Cerebellar cortex (tissue), 1 donor: Measurements from ENCODE around the gene BCL6.
A peak's percentile ranks its signal among the peaks of the same experiment; 100 is the strongest.

Experiments
- DNase-seq: peaks from one replicate; pipeline ENCODE4 v3.0.0-alpha.2; 2015; ENCODE audit warnings: low spot score

The BCL6 gene

GRCh38 chr3:187738331-187739093, 6.8 kb downstream of the BCL6 start:
- DNase-seq = peak; percentile 97

GRCh38 chr3:187738071-187738330, 7.3 kb downstream of the BCL6 start:
- DNase-seq = no peak

GRCh38 chr3:187737368-187738070, 7.7 kb downstream of the BCL6 start:
- no peak for DNase-seq

- DNase-seq = no peak
These were observed 8.3 kb downstream of the BCL6 start for GRCh38 chr3:187737006-187737367.

GRCh38 chr3:187736418-187736871, 8.8 kb downstream of the BCL6 start:
- DNase-seq = no peak

- DNase-seq = no peak
These were observed 9.4 kb downstream of the BCL6 start for GRCh38 chr3:187735837-187736236.

GRCh38 chr3:187735383-187735782, 9.9 kb downstream of the BCL6 start:
- DNase-seq = no peak

- no peak for DNase-seq
These were observed 10.4 kb downstream of the BCL6 start for GRCh38 chr3:187734841-187735240.

- no peak for DNase-seq
These were observed 11.9 kb downstream of the BCL6 start for GRCh38 chr3:187733371-187733770.

GRCh38 chr3:187729598-187729997, 15.7 kb downstream of the BCL6 start:
- DNase-seq = no peak

GRCh38 chr3:187728940-187729583, 16.2 kb downstream of the BCL6 start:
- no peak for DNase-seq

GRCh38 chr3:187728248-187728647, 17.0 kb downstream of the BCL6 start:
- DNase-seq = no peak

GRCh38 chr3:187726564-187726963, 18.7 kb downstream of the BCL6 start:
- no peak for DNase-seq

GRCh38 chr3:187725653-187726370, 19.5 kb downstream of the BCL6 start:
- no peak for DNase-seq

GRCh38 chr3:187725224-187725623, 20.0 kb downstream of the BCL6 start:
- DNase-seq = no peak

GRCh38 chr3:187722206-187722612, 23.1 kb downstream of the BCL6 start:
- DNase-seq = no peak

GRCh38 chr3:187721055-187721454, 24.2 kb downstream of the BCL6 start:
- DNase-seq = no peak

- no peak for DNase-seq
These were observed 25.0 kb downstream of the BCL6 start for GRCh38 chr3:187720337-187720670.

GRCh38 chr3:187719628-187720336, 25.5 kb downstream of the BCL6 start:
- DNase-seq = no peak

- DNase-seq = no peak
These were observed 26.5 kb downstream of the BCL6 start for GRCh38 chr3:187718802-187719201.

- no peak for DNase-seq
These were observed 27.7 kb downstream of the BCL6 start for GRCh38 chr3:187717572-187717971.

- DNase-seq = peak; percentile 88
These were observed 30.8 kb downstream of the BCL6 start for GRCh38 chr3:187714404-187714979.
